Fibroblast of mammary gland (primary cell): ENCODE data around the gene NTM.

ENCODE experiments used
- DNase-seq: peaks from one replicate; pipeline ENCODE4 v3.0.0-alpha.2; 2010; ENCODE audit warnings: low read depth
- H3K4me3 ChIP-seq: 2 replicates; pipeline ENCODE4 v1.5.1; 2011; ENCODE audit warnings: low read depth, mild to moderate bottlenecking, low read length, moderate library complexity; ENCODE audit not compliant: control insufficient read depth
- CTCF ChIP-seq: conservative IDR thresholded peaks from 2 replicates; pipeline ENCODE4 v1.5.1; 2011; ENCODE audit warnings: low read depth, low read length, inconsistent platforms; ENCODE audit not compliant: control insufficient read depth, insufficient read depth

The NTM gene

GRCh38 chr11:132111316-132111715 lies 740.9 kb downstream of the NTM start:
- H3K4me3 ChIP-seq: no peak overlapping the region
- peak; percentile 15 for DNase-seq
- TF ChIP-seq CTCF: no peak

- TF ChIP-seq CTCF: no peak
- DNase-seq: peak; percentile 90
- no peak overlapping the region for H3K4me3 ChIP-seq
Observed at GRCh38 chr11:132111838-132112237, 741.4 kb downstream of the NTM start.

- no peak for TF ChIP-seq CTCF
- DNase-seq: no peak
- H3K4me3 ChIP-seq: no peak overlapping the region
Observed at GRCh38 chr11:132112846-132113245, 742.4 kb downstream of the NTM start.

GRCh38 chr11:132114185-132114584 lies 743.8 kb downstream of the NTM start:
- H3K4me3 ChIP-seq: no peak overlapping the region
- peak; percentile 21 for DNase-seq
- peak; percentile 28 for TF ChIP-seq CTCF

GRCh38 chr11:132114743-132115142 lies 744.3 kb downstream of the NTM start:
- no peak for TF ChIP-seq CTCF
- DNase-seq: peak; percentile 25
- no peak overlapping the region for H3K4me3 ChIP-seq

- TF ChIP-seq CTCF: no peak
- no peak overlapping the region for H3K4me3 ChIP-seq
- DNase-seq: peak; percentile 81
Observed at GRCh38 chr11:132115454-132115853, 745.0 kb downstream of the NTM start.

- no peak for TF ChIP-seq CTCF
- H3K4me3 ChIP-seq: no peak overlapping the region
- DNase-seq: no peak
Observed at GRCh38 chr11:132116516-132116915, 746.1 kb downstream of the NTM start.
